ENCODE measurements around the gene SLC10A7.

- TF ChIP-seq CTCF (IDR thresholded peaks at IDR 0.05) (no peak), POLR2A (IDR thresholded peaks at IDR 0.05) (no peak), EP300 (IDR thresholded peaks at IDR 0.05; ENCODE audit: low read depth) (no peak)
Measured at GRCh38 chr4:146265950-146266490, 255.7 kb downstream of the SLC10A7 start.
